NCI-H82 treated with DMSO at 0.1 percent for 48 hours (cell line): Measurements from ENCODE around the gene S100A5.
"Not testable (repeated sequence)": the region's sequence is repeated elsewhere in the genome, so short reads cannot be mapped to it uniquely, and the experiment has no call there.

Experiments used
- DNase-seq: peaks from one replicate; lab custom pipeline; 2025; ENCODE audit not compliant: unreplicated experiment; lab: John Stamatoyannopoulos, UW

The S100A5 gene

GRCh38 chr1:153540394-153541361 is at the start of gene S100A5:
Gene S100A5 (minus strand): TSS chr1:153540934. CDS start chr1:153540191, 743 bp downstream.
- DNase-seq, result no peak

GRCh38 chr1:153588482-153588881 is 47.7 kb upstream of the S100A5 start:
- no peak for DNase-seq

- DNase-seq, result not testable (repeated sequence)
These were observed 47.3 kb upstream of the S100A5 start for GRCh38 chr1:153588033-153588432.

- no peak for DNase-seq
These were observed 46.6 kb upstream of the S100A5 start for GRCh38 chr1:153587314-153587713.

GRCh38 chr1:153586347-153586746 is 45.6 kb upstream of the S100A5 start:
- no peak for DNase-seq

- peak; percentile 26 for DNase-seq
These were observed 44.3 kb upstream of the S100A5 start for GRCh38 chr1:153585006-153585405.

GRCh38 chr1:153583976-153584375 is 43.2 kb upstream of the S100A5 start:
- DNase-seq, result no peak

- DNase-seq, result not testable (repeated sequence)
These were observed 42.8 kb upstream of the S100A5 start for GRCh38 chr1:153583514-153583913.

- not testable (repeated sequence) for DNase-seq
These were observed 42.1 kb upstream of the S100A5 start for GRCh38 chr1:153582836-153583235.

GRCh38 chr1:153578936-153579335 is 38.2 kb upstream of the S100A5 start:
- no peak for DNase-seq

- DNase-seq, result no peak
These were observed 37.8 kb upstream of the S100A5 start for GRCh38 chr1:153578490-153578889.

- no peak for DNase-seq
These were observed 36.9 kb upstream of the S100A5 start for GRCh38 chr1:153577624-153578051.

- peak; percentile 76 for DNase-seq
These were observed 36.4 kb upstream of the S100A5 start for GRCh38 chr1:153577138-153577537.

GRCh38 chr1:153575497-153575896 is 34.8 kb upstream of the S100A5 start:
- peak; percentile 90 for DNase-seq

GRCh38 chr1:153575081-153575491 is 34.4 kb upstream of the S100A5 start:
- DNase-seq, result not testable (repeated sequence)

GRCh38 chr1:153573351-153573750 is 32.6 kb upstream of the S100A5 start:
- peak; percentile 24 for DNase-seq

GRCh38 chr1:153572569-153573015 is 31.9 kb upstream of the S100A5 start:
- peak; percentile 25 for DNase-seq

GRCh38 chr1:153571706-153572105 is 31.0 kb upstream of the S100A5 start:
- no peak for DNase-seq

GRCh38 chr1:153570874-153571273 is 30.1 kb upstream of the S100A5 start:
- DNase-seq, result no peak

- no peak for DNase-seq
These were observed 28.7 kb upstream of the S100A5 start for GRCh38 chr1:153569465-153569864.

- DNase-seq, result peak; percentile 78
These were observed 27.8 kb upstream of the S100A5 start for GRCh38 chr1:153568367-153569099.
